ENCODE measurements around the gene UQCR10. TPM values are rescaled to one million over a fixed set of nuclear protein-coding genes. Genes with fewer than 3 reads are reported as not detected.

Gene UQCR10
- total RNA-seq, 1 donor from 2014 or later, result 80.3 TPM

DNA sequence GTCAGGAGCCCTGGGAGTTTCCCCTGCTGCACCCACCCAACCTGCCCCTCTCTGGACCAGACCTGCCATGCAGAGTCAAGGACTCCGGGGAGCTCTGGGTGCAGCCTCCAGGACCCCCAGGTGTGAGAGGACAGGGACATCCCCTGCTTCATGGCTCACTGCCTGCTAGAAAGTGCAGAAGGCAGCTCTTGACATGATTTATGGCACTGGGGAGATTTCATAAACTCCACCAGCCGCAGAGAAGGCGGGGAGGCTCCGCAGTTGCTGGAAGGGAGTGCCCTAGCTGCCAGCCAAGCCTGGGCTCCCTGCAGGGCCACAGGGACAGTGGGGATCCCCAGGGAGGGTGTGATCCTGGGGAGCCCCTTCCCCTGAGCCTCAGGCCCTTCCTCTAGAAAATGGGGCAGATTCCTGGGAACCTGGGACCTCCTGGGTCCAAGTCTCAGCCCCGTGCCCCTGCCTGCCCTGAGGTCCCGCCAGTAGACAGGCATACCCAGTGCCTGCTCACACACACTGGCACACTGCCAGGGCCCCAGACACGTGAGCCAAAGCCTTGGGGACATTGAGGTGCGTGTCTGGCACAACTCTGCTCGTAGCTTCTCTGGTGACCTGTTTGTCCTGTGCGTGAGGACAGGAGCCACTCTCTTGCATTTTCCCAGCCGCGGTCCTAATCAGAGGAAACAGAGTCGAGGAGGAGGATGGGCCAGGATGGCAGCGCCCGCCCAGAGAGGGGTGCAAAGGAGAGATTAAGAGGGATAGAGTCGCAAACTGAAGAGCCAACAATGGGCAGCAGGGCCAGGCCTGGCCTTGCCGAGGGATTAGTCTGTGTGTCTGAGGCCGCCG lies 33.6 kb upstream of the UQCR10 start:
- H3K27me3 ChIP-seq (ENCODE audit: low read depth), result no peaks in the 10 kb centered on the region
- no peak overlapping the region for H3K27ac ChIP-seq
- no peaks in the 10 kb centered on the region for H3K4me1 ChIP-seq
- ATAC-seq (no peak), DNase-seq (no peak)
- H3K9me3 ChIP-seq, result no peaks in the 10 kb centered on the region
- intact Hi-C loops (cut with DNase I), result no loop called here
- TF ChIP-seq, protein P1, sequence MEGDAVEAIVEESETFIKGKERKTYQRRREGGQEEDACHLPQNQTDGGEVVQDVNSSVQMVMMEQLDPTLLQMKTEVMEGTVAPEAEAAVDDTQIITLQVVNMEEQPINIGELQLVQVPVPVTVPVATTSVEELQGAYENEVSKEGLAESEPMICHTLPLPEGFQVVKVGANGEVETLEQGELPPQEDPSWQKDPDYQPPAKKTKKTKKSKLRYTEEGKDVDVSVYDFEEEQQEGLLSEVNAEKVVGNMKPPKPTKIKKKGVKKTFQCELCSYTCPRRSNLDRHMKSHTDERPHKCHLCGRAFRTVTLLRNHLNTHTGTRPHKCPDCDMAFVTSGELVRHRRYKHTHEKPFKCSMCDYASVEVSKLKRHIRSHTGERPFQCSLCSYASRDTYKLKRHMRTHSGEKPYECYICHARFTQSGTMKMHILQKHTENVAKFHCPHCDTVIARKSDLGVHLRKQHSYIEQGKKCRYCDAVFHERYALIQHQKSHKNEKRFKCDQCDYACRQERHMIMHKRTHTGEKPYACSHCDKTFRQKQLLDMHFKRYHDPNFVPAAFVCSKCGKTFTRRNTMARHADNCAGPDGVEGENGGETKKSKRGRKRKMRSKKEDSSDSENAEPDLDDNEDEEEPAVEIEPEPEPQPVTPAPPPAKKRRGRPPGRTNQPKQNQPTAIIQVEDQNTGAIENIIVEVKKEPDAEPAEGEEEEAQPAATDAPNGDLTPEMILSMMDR (IDR thresholded peaks at IDR 0.05), result no peak
- peaks cover 43% of the 10 kb centered on the region for H3K36me3 ChIP-seq
- no peak overlapping the region for H3K4me3 ChIP-seq

DNA sequence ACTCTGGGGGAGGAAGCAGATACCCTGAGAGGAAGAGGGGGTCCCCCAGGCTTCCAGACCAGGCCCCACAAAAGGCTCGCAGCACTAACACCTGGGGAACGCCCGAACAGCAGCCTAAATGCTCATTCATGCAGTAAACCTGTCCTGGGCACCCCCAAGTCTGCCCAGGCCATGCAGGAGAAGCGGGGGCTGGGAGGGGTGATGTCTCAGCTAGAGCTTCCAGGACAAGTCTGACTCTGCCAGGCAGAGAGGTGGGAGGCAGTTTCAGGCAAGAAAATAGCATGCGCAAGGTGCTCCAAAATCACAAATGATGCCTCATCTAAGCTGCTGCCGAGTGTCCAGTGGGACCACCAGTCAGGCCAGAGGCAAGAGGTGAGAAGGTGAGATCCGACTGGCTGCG lies 32.8 kb upstream of the UQCR10 start:
- DNase-seq (no peak), ATAC-seq (no peak)
- no peak overlapping the region for H3K4me3 ChIP-seq
- no peaks in the 10 kb centered on the region for H3K9me3 ChIP-seq
- TF ChIP-seq, protein P1 (IDR thresholded peaks at IDR 0.05), result no peak
- no peak overlapping the region for H3K27ac ChIP-seq
- H3K27me3 ChIP-seq (ENCODE audit: low read depth), result no peaks in the 10 kb centered on the region
- peaks cover 51% of the 10 kb centered on the region for H3K36me3 ChIP-seq
- intact Hi-C loops (cut with DNase I), result no loop called here
- H3K4me1 ChIP-seq, result no peaks in the 10 kb centered on the region

DNA sequence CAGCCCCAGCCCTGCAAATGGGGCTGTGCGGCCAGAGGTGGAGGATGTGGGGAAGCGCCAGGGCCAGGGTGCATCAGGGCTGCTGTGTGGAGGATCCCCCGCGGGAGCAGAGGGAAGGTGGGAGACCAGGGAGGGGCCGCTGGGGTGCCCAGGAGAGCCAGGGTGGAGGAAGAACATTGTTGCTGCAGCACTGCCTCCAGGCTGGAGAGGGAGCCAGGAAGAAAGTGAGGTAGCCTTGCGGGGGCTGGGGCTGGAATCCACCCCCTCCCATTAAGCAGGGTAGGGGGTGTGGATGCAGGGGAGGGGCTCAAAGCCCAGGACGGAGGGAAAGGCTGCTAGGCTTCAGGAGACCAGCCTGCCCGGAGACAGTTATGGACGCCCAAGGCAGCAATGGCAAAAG lies 32.3 kb upstream of the UQCR10 start:
- Histone ChIP-seq H3K36me3 (peaks cover 55% of the 10 kb centered on the region), H3K27ac (no peak overlapping the region), H3K4me3 (no peak overlapping the region), H3K4me1 (no peaks in the 10 kb centered on the region), H3K27me3 (ENCODE audit: low read depth) (no peaks in the 10 kb centered on the region), H3K9me3 (no peaks in the 10 kb centered on the region)
- intact Hi-C loops (cut with DNase I), result no loop called here
- ATAC-seq, result no peak
- DNase-seq, result no peak
- TF ChIP-seq, protein P1 (IDR thresholded peaks at IDR 0.05), result no peak

DNA sequence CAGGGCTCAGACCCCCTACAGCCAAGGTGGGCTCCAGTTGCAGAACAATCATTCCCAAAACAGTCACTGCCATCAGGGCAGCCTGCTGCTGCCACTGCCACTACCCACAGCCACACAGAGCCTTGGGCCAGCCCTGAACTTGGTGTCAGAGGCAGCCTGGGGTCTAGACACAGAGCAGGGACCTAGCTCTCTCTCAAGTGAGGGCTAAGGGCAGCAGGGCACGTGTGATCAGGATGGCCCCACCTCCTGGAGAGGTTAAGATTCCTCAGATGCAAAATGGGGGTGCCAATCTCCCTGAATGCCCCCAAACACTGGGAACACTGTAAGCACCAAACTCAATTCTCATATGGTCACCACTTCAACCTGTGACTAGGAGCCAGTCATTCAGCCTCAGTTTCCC lies 31.8 kb upstream of the UQCR10 start:
- TF ChIP-seq, protein P1 (IDR thresholded peaks at IDR 0.05), result no peak
- Histone ChIP-seq H3K36me3 (peaks cover 61% of the 10 kb centered on the region), H3K27ac (no peak overlapping the region), H3K4me3 (no peak overlapping the region), H3K27me3 (ENCODE audit: low read depth) (no peaks in the 10 kb centered on the region), H3K4me1 (no peaks in the 10 kb centered on the region), H3K9me3 (no peaks in the 10 kb centered on the region)
- intact Hi-C loops (cut with DNase I), result no loop called here
- ATAC-seq, result no peak
- no peak for DNase-seq

DNA sequence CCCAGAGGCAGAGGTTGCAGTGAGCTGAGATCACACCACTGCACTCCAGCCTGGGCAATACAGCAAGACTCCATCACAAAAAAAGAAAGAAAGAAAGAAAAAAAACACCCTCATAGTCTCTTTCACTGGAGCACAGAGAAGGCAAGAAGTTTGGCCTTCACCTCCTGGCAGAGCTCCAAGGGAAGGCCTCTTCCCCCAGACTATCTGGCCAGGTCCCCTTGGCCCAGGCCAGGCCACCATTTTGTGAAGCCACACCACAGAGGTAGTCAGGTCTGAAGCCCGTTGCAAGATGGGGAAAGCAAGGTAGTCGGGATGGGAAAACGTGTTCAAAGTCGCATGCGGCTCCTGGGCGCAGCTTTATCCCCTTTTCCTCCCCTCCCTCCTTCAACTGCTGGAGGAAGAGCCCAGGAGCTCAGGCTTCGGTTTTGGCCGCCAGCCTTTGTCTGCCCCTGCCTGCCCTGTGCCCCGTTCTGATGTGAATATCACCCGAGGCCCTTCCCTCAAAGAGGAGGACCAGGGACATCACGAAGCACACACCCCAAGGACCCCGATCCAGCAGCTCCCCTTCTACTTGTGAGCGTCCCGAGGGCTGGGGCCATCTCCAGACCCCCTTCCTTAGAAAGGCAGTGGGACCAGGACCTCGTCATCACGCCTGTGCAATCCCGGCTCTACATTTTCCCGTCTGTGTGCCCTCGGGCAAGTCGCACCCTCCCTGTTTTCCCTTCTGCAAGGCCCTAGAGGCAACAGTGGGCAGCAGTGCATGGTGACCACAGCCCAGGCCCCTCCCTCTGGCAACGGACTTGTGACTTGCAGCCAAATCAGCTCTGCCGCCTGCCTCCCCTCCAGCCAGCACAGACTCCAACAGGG lies 29.7 kb upstream of the UQCR10 start:
- Histone ChIP-seq H3K27ac (no peak overlapping the region), H3K36me3 (peaks cover 68% of the 10 kb centered on the region), H3K27me3 (ENCODE audit: low read depth) (no peaks in the 10 kb centered on the region), H3K4me1 (no peaks in the 10 kb centered on the region), H3K9me3 (no peaks in the 10 kb centered on the region), H3K4me3 (no peak overlapping the region)
- no peak for DNase-seq
- TF ChIP-seq, protein P1 (IDR thresholded peaks at IDR 0.05), result no peak
- ATAC-seq, result no peak
- intact Hi-C loops (cut with DNase I), result no loop called here

Data from lower lobe of right lung (tissue), 2 donors.